Dedifferentiated amniotic fluid mesenchymal stem cell (primary cell): Measurements from ENCODE around the gene TCAP.

Source experiments
- DNase-seq: peaks from one replicate; pipeline ENCODE4 v3.0.0-alpha.2; 2016; ENCODE audit errors: extremely low spot score

Gene TCAP, protein sequence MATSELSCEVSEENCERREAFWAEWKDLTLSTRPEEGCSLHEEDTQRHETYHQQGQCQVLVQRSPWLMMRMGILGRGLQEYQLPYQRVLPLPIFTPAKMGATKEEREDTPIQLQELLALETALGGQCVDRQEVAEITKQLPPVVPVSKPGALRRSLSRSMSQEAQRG

DNA sequence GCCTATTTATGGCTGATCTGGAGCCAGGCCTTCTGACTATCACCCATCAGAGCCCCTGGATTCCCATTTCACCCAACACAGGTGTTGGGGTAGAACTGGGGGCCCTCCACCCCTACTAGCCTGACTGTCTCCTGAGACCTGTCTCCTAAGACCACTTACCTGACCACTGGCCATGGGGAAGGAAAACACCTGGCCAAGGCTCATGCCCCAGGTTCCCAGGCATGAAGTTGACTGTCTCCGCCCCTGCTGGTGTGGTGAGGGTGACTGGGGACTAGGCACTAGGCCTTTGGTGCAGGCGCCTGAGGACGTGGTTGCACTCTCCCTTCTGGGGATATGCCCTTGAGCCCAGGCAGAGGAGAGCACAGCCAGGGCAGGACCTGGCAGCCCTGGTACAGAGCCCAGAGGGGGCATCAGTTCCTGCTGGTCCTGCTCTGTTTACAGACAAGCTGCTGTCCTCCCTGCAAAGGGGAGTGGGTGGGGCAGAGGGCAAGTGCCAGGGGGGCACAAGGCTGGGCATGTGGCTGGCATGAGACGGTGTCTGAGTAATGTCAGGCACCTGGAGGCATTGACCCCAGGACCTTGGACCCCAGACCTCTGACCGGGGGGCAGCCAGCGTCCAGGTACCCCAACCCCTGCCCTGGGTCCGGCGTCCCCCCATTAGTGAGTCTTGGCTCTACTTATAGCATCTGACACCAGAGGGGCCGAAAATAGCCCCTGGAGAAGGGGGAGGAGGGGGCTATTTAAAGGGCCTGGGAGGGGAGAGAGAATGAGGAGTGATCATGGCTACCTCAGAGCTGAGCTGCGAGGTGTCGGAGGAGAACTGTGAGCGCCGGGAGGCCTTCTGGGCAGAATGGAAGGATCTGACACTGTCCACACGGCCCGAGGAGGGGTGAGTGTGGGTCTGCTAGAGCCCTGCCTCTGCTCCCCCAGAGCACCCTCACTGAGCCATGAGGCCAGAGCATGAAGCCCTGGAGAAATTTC lies at the start of gene TCAP:
Gene TCAP (plus strand): TSS at position 769 of the 981 bp plus-strand sequence. CDS start 11 bp downstream, at position 780.
- DNase-seq = no peak

DNA sequence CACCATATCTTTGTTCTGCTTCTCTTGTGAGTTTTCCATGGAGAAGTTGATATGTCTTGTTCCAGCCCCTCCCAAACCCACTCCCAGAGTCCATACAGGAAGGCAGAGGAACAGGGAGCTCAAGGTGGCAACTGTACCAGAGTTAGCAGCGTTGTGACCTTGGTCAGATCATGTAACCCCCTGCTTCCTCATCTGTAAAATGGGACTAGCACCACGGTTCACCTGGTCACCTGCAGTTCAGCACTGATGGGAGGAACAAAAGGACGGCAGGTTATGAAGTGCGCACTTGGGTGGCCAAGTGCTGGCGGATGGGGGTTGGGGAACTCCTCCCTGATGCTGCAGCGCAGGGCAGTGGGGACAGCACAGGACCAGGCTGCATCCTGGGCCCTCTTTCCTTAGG lies 49.7 kb upstream of the TCAP start:
- no peak for DNase-seq

DNA sequence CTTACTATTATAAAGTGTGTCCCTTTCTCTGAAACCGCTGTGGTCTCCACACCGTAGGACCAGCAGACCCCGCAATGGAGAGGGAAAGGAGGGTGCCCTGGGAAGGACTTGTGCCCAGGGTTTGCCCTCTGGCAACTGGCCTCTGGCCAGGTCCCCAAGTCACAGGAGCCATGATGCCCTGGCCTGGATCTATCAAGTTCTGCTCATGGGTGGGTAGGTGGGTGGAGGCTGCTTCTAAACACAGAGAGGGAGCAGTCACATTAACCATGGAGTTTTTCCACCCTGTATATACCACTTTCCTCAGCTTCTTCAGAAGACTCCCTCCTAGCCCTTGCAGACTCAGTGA lies 48.1 kb upstream of the TCAP start:
- DNase-seq = no peak

DNA sequence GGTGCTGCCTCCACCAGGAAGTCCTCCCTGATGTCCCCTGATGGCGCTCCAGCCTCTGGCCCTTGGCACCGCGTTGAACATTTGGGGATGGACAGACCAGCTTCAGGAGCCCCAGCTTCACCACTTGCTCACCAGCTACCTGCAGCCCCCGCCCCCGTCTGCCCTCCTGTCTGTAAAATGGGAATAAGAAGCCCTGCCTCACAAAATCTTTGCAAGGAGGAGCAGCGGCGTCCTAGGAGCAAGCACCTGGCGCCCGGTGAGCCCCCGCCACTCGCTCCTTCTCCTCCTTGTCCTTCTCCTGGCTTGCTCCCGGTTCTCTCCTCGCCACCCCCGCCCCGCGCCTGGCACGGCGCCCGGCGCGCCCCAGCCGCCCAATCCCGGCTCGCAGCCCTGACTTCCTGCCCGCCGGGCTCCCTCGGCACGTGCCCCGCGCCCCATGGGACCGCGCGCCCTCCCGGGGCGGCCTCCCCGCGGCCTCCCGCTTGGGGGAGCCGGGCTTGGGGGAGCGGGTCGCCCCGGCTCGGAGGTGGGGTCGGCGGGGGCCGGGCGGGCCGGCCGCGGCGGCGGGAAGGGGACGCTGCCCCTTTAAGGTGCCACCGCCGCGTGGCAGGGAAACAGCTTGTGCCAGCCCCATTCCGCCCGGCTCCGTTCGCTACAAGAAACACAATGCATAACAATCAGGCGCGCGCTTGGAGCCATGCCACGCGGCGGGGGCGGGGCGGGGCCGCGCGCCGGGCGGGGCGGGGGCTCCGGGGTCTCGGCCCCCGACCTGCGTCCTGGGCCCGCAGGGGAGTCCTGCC lies 47.5 kb upstream of the TCAP start:
- peak; percentile 31 for DNase-seq

DNA sequence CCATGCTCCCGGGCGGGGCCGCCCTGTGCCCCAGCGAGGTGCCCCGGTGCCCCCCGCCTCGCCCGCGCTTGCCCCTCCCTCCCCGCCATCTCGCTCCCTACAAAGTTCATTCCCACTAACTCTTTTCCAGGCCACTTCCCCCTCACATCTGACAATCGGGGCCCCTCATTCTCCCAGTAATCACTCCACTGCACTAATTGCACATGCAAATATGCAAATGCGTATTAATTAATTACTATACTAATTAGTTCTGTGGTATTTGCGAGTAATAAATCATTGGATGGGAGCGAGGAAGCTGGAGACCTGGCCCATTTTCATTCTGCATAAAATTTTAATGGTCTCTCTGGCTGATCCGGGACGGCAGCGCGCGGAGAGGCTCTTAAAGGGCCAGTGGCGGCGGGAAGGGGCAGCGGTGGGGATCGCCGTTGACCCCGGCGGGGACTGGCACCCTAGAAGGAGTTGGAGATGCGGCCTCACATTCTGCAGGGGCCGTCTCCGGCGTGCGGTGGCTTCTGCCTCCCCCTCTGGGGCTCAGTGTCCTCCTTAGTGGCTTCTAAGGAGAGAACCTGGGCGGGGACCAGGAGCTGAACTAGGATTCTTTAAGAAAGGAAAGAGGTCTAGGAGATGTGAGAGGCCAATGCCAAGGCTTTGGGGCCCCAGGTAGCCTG lies 46.8 kb upstream of the TCAP start:
- DNase-seq = no peak

DNA sequence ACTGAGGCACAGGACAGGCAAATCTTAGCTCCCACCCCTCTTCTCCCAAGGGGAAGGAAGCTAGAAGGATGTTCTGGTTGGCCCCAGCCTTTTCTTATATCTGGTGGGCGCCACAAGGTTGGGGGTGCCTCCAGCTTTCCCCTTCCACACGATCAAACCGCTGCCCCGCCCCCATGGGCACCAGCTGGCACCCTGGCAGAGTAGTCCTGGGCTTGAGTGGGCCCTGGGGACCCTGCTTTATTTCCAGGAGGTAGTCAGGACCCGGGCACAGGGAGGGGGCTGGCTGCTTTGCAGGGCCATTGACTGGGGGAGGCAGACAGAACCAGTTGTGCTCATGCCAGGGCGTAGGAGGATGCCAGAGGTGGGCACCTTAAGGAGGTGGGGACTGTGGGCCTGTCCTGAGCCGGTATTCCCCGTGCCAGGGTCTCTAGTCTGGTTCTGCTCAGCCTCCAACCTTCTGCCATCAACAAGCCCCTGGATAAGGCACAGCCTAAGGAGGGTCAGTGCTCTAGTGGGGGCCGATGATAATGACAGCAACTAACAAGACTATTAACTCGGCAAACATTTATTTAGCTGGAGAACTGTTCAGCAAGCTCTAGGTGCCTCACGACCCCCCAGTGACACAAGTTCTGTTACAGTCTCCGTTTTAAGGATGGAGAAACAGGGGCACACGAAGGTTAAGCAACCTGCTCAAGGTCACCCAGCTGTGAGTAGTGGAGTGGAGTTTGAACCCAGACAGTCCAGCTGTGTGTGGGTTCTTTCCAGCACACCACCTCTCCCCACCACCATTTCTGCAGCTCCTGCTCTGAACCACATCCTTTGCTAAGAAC lies 46.0 kb upstream of the TCAP start:
- DNase-seq = no peak

DNA sequence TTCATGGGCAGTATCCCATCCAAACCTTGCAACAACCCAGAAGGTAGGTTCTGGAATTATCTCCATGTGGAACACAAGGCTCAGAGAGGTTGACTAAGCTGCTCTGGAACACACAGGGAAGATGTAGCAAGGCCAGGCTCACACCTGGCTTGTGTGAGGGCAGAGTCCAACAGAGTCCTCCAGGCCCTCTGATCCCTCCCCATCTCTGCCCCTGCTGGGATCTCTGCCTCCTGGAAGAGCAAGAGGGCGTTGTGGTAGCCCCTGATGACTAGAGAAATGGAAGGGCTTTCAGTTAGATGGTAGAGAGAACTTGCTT lies 45.4 kb upstream of the TCAP start:
- no peak for DNase-seq

DNA sequence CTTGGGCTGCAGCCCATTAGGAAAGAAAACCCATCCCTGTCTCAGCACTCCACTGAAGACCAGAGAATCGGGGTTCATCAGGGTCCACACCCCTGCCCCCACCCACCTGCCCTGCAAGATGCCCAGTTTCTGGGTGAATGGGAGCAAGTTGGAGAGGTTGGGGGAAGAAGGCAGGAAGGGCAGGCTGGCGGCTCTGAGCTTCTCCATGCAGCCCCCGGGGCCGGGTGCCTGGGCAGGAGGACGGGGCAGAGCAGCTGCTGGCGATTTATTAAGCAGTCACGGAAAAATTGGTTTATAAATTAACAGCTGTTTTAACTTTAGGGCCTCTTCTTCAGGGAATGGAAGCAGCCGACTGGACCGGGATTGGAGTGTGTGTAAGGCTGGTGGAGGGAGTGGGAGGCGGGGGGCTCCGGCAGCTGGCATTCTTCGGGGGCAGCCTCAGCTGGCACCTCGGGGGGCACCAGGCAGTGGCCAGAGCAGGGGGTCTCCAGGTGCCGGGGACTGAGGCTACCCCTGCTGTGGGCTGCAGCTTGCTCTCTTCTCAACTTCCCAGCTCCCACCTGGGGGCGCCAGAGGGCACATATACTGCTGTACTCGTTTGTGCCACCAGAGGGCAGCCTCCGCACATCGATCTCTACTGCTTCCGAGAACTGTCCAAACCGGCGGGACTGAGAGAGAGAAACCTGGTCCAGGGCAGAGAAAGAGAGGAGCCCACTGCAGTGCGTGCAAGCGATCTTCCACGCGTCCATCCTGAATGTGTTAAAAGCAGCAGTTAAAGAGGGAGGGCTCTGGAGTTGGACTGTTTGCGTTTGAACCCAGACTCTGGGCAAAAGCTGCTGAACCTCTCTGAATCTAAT lies 43.4 kb upstream of the TCAP start:
- DNase-seq = peak; percentile 70

DNA sequence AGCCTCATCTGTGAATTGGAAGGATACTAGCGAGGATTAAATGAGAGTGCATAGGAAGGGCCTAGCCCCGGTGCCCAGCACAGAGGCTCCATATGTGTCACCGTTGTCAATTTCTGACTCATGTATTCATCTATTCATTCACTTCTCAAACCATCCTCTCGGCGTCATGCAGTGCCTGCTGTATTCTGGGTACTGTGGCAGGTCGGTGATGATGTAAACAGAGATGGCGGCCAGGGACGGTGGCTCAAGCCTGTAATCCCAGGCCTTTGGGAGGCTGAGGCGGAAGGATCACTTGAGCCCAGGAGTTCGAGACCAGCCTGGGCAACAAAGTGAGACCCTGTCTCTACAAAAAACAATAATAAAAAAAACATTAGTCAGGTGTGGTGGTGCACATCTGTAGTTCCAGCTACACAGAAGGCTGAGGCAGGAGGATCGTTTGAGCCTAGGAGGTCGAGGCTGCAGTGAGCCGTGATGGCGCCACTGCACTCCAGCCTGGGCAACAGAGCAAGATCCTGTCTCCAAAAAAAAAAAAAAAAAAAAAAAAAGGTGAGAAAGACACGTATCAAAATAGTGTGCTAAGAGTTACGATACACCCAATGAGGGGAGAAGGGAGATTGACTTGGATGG lies 42.7 kb upstream of the TCAP start:
- DNase-seq = no peak

DNA sequence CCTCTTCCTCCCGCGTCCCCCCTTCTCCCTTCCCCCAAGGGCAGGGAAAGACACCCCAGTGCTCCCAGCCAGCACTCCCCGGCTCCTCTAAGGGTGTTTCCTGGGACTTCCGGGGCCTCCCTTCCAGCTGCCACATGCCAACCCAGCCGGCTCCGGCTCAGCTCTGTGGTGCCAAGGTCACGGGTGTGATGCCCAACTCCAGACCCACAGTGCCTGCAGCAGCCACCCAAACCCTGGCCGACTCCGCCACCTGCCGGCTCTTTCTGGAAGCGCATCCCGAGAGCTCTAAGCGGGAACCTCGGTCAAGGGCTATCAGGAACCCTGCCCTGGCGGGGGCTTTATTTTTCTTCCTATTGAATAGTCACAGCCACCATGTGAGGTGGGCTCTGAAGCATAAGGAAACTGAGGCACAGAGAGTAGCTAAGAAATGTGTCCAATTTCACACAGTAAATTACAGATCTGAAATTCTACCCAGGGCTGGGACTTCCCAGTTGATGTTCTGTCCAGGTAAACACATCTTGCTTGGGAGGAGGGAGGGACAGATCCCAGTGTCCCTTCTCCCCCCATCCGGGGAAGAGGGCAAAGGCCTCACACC lies 41.7 kb upstream of the TCAP start:
- peak; percentile 74 for DNase-seq

DNA sequence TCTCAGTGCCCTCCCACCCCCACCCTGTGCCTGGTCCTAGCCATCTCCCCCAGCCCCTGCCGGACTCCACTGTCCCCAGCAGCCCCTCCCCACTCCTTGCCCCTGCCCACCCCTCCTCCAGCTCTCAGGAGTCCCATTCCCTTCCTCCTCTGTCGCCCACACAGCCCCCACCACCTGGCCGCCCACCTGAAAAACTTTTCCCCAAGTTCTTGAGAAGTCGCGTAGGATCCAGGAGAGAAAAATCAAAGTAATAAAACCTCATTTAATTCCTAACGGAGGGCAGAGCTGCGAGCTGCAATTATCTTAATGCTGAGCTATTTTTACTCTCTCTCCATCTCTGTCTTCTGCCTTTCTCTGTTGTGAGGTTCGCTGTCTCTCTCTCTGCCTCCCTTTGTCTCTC lies 40.8 kb upstream of the TCAP start:
- no peak for DNase-seq

DNA sequence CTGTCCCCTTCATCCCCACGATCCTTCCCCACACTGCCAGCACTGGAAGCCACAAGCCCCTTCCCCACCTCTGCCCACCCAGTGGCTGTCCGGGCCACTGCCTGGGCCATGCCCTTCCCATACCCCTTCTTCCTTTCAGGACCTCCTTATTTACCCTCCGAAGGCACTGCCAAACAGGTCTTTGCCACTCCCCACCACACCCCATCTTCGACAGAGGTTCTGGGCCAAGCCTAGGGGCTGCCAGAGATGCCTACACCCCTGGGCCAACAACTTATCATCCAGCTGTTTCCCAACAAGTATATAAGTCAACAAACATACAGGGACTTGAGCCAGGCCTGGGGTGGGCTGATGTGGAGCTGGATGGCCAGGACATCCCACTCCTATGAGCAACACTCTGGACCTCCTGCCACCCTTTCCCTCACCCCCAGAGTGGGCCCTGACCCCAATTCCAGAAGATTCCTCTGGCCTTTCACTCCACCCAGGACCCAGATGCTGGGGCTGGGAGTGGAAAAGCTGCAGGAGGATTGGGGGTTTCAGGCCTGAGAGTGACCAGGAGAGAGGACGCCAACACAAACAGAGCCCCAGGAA lies 39.9 kb upstream of the TCAP start:
- DNase-seq = no peak

DNA sequence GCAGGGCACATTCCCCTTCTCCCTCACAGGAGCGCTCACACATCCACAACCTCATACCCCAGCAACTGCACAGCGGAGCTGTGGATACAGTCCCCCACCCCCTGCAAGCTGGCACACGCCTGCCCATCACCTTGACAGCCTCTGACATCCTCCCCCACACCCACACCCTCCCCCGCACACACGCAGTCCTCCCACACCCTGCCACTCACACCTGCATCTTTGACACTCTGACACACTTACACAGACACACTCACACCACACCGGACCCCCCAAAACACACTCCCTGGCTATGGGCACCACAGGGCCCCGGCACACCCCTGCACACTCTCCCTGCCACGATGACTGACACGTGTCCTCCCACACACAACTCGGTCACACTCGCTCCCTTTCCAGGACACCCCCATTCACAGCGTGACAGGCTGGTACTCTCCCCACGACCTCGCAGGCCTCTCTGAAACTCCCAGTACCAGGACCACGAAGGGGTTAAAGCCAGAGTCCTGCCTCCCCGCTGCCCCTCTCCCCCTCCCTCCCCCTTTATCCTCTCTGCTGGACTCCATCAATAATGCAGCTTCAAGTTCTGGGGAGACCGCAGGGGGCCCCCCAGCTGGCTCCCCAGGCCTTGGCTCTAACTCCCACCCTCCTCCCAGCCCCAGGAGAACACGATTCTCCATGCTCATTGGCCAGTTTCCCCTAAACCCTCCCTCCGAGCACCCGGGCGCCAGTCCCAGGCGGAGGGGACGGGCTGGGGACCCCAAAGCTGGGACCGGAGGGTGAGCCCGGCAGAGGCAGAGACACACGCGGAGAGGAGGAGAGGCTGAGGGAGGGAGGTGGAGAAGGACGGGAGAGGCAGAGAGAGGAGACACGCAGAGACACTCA lies 38.7 kb upstream of the TCAP start, which contains the start of gene PPP1R1B:
Gene PPP1R1B (plus strand): TSS at position 782 of the 876 bp plus-strand sequence. CDS start 441 bp downstream, outside the sequence.
- DNase-seq = no peak

DNA sequence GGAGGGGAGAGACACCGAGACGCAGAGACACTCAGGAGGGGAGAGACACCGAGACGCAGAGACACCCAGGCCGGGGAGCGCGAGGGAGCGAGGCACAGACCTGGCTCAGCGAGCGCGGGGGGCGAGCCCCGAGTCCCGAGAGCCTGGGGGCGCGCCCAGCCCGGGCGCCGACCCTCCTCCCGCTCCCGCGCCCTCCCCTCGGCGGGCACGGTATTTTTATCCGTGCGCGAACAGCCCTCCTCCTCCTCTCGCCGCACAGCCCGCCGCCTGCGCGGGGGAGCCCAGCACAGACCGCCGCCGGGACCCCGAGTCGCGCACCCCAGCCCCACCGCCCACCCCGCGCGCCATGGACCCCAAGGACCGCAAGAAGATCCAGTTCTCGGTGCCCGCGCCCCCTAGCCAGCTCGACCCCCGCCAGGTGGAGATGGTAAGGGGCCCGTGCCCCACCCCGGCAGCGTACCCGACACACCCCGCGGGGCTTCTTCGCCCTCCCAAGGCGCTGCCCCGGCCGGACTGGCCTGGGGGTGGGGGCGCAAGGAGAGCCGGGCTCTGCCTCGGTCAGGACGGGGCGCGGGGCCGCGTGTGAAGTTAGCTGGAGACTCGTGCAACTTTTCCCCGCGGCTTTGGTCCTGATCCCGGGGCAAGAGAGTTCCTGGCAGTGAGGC lies 38.0 kb upstream of the TCAP start:
- no peak for DNase-seq

DNA sequence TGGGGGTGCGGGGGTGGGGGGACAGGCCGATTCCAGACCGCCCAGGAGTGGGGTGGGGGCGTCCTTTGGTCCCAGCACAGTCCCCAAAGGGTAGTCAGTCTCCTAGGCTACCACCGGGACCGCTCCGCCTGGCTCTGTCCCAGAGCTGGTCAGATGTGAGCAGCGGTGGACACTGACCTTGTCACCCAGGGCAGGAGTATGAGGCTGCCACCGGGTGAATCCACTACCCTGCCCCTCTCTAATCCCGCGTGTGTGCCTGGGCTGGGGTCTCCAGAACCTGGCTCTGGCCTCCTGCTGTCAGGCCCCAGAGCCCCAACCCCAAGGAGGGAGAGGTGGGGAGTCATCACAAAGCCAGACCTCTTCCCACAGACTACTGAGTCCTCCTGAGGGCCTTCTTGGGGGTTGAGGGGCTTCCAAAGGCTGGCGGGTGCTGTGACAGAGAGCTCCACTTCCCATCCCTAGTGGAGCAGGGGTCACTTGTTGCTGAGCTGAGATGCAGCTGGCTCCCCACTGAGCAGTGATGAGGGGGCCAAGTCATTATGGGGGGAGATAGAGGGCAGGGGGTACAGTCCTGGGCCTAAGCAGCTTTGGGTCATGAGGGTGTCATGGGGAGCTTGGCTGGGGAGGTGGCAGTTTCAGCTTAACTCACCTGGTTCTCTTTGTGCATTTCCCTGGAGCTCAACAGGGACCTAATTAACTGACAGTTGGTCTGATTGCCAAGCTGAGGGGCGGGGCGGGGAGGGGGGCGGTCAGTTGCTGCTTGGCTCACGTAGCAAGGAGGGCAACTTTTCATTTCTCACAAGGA lies 37.2 kb upstream of the TCAP start:
- no peak for DNase-seq
